Keratinocyte (primary cell): Measurements from ENCODE around the gene ATG9A. TPM values are rescaled to one million over a fixed set of nuclear protein-coding genes. Genes with fewer than 3 reads are reported as not detected.

Source experiments
- DNase-seq: peaks from one replicate; pipeline ENCODE4 v3.0.0-alpha.2; 2011; ENCODE audit warnings: low read depth, missing footprints, low spot score
- FAIRE-seq: peaks from 2 replicates; lab custom pipeline; 2011; peaks lifted over from hg19 to GRCh38; lab: Jason Lieb, UNC
- H2AFZ ChIP-seq: 2 replicates; pipeline ENCODE4 v1.6.0; 2012; ENCODE audit warnings: low read length, control low read depth, inconsistent platforms; ENCODE audit not compliant: control insufficient read depth
- H3K27ac ChIP-seq: 2 replicates; pipeline ENCODE4 v1.5.1; 2011; ENCODE audit warnings: low read length; ENCODE audit not compliant: control insufficient read depth, insufficient read depth
- H3K27me3 ChIP-seq: 3 replicates; pipeline ENCODE4 v1.6.0; 2011; ENCODE audit warnings: low read length; ENCODE audit not compliant: control insufficient read depth, insufficient read depth; ENCODE audit errors: extremely low read depth
- H3K36me3 ChIP-seq, 2 experiments: 2 replicates in 1 of 2; 3 replicates in 1 of 2; pipeline ENCODE4 v1.5.1; 2011; ENCODE audit warnings: low read length in 2 of 2, mild to moderate bottlenecking in 1 of 2; ENCODE audit not compliant: control insufficient read depth in 2 of 2, insufficient read depth in 2 of 2; ENCODE audit errors: extremely low read depth in 1 of 2
- H3K4me1 ChIP-seq: 3 replicates; pipeline ENCODE4 v1.5.1; 2011; ENCODE audit warnings: low read length; ENCODE audit not compliant: control insufficient read depth, insufficient read depth; ENCODE audit errors: extremely low read depth
- H3K4me2 ChIP-seq: 3 replicates; pipeline ENCODE4 v1.6.0; 2011; ENCODE audit warnings: low read depth, low read length; ENCODE audit not compliant: control insufficient read depth, insufficient read depth; ENCODE audit errors: extremely low read depth
- H3K4me3 ChIP-seq, 3 experiments: fragments of 200-600 bp in 1 of 3; sonication (generic) in 1 of 3; 2 replicates in 2 of 3; 3 replicates in 1 of 3; pipeline ENCODE4 v1.5.1; 2011 to 2016; ENCODE audit warnings: low read length in 3 of 3, mild to moderate bottlenecking in 3 of 3, control low read depth in 2 of 3, inconsistent platforms in 1 of 3, low read depth in 1 of 3, mixed read lengths in 1 of 3, mixed run types in 1 of 3, moderate library complexity in 1 of 3; ENCODE audit not compliant: control insufficient read depth in 2 of 3, insufficient read depth in 2 of 3; ENCODE audit errors: extremely low read depth in 1 of 3
- H3K79me2 ChIP-seq: 2 replicates; pipeline ENCODE4 v1.6.0; 2012; ENCODE audit warnings: low read length; ENCODE audit not compliant: control insufficient read depth, insufficient read depth
- H3K9ac ChIP-seq: 3 replicates; pipeline ENCODE4 v1.6.0; 2011; ENCODE audit warnings: low read length; ENCODE audit not compliant: control insufficient read depth, insufficient read depth; ENCODE audit errors: extremely low read depth
- H3K9me1 ChIP-seq: 3 replicates; pipeline ENCODE4 v1.6.0; 2011; ENCODE audit warnings: low read length; ENCODE audit not compliant: control insufficient read depth, insufficient read depth; ENCODE audit errors: extremely low read depth
- H3K9me3 ChIP-seq: 2 replicates; pipeline ENCODE4 v1.5.1; 2012; ENCODE audit warnings: low read depth, low read length; ENCODE audit not compliant: control insufficient read depth
- H4K20me1 ChIP-seq: 3 replicates; pipeline ENCODE4 v1.6.0; 2011; ENCODE audit warnings: low read length; ENCODE audit not compliant: control insufficient read depth, insufficient read depth; ENCODE audit errors: extremely low read depth
- CTCF ChIP-seq, 3 experiments: IDR thresholded peaks in 1 of 3; conservative IDR thresholded peaks in 1 of 3; optimal IDR thresholded peaks in 1 of 3; 2 replicates in 2 of 3; 3 replicates in 1 of 3; pipeline versions ENCODE3 to v1.5.1; 2011; ENCODE audit warnings: low read length in 3 of 3, mild to moderate bottlenecking in 3 of 3, moderate library complexity in 2 of 3, control low read depth in 1 of 3, inconsistent platforms in 1 of 3; ENCODE audit not compliant: insufficient read depth in 2 of 3; ENCODE audit errors: extremely low read depth in 1 of 3
- EZH2 ChIP-seq: IDR thresholded peaks from one replicate; pipeline ENCODE4 v1.6.1; 2012; ENCODE audit warnings: inconsistent platforms, mild to moderate bottlenecking, low read length, moderate library complexity
- dilution Hi-C: fragments of 300-500 bp; cut with MboI; formaldehyde crosslinking; loops from one replicate; pipeline ENCODE4 v1.7.0; 2020; ENCODE audit warnings: low sequenced_read_pairs; ENCODE audit not compliant: extremely low pct_ligation_motif_present
- polyA plus RNA-seq, 5 experiments: library from polyadenylated mRNA; depleted of rRNA in 3 of 5; stranded (reverse) in 3 of 5; stranded (forward) in 1 of 5; unstranded in 1 of 5; fragments of >200 nt; gene quantifications; 1 replicate in 1 of 5; 2 replicates in 3 of 5; 3 replicates in 1 of 5; pipeline versions ENCODE4 v1.2.1 to v1.2.3, GENCODE V29; 2011 to 2012; ENCODE audit warnings: missing spikeins in 2 of 5, low read depth in 1 of 5, low replicate concordance in 1 of 5

ATG9A gene
- polyA plus RNA-seq, 1 donor (not counting 4 experiments of a cell fraction or from before 2014, with no cell fraction given) = 58.8 TPM

GRCh38 chr2:219213486-219214071, 15.9 kb downstream of the ATG9A start:
- Histone ChIP-seq H3K27ac (no peak overlapping the region), H3K4me1 (peaks cover 13% of the 10 kb centered on the region), H3K9ac (no peak overlapping the region), H3K27me3 (no peaks in the 10 kb centered on the region), H4K20me1 (no peaks in the 10 kb centered on the region), H3K9me1 (no peaks in the 10 kb centered on the region), H3K4me2 (no peak overlapping the region), H3K36me3 (peaks cover 15 to 31% of the 10 kb centered on the region in 2 experiments), H2AFZ (no peak overlapping the region), H3K4me3 (no peak overlapping the region), H3K9me3 (no peaks in the 10 kb centered on the region), H3K79me2 (no peaks in the 10 kb centered on the region)
- no peak for DNase-seq
- TF ChIP-seq CTCF (optimal IDR thresholded peaks at IDR 0.05 in 1 of 3, IDR thresholded peaks at IDR 0.05 in 1 of 3, conservative IDR thresholded peaks at IDR 0.05 in 1 of 3; ENCODE audit: extremely low read depth in 1 of 3, insufficient read depth in 2 of 3, low read length in 3 of 3) = no peak
- TF ChIP-seq EZH2 = no peak
- FAIRE-seq = no peak
- dilution Hi-C loops = no loop called here

- no peak overlapping the region for H3K27ac ChIP-seq
- no peak overlapping the region for H3K9ac ChIP-seq
- H3K79me2 ChIP-seq = no peaks in the 10 kb centered on the region
- FAIRE-seq (no peak), DNase-seq (no peak)
- no peak for TF ChIP-seq CTCF (optimal IDR thresholded peaks at IDR 0.05 in 1 of 3, IDR thresholded peaks at IDR 0.05 in 1 of 3, conservative IDR thresholded peaks at IDR 0.05 in 1 of 3; ENCODE audit: extremely low read depth in 1 of 3, insufficient read depth in 2 of 3, low read length in 3 of 3)
- TF ChIP-seq EZH2 = no peak
- no peak overlapping the region for H3K4me2 ChIP-seq
- H3K9me1 ChIP-seq = no peaks in the 10 kb centered on the region
- no peak overlapping the region for H3K4me3 ChIP-seq
- no peaks in the 10 kb centered on the region for H4K20me1 ChIP-seq
- H2AFZ ChIP-seq = no peak overlapping the region
- H3K27me3 ChIP-seq = no peaks in the 10 kb centered on the region
- dilution Hi-C loops = no loop called here
- peaks cover 20 to 31% of the 10 kb centered on the region in 2 experiments for H3K36me3 ChIP-seq
- H3K9me3 ChIP-seq = no peaks in the 10 kb centered on the region
- peaks cover 11% of the 10 kb centered on the region for H3K4me1 ChIP-seq
These were observed 16.4 kb downstream of the ATG9A start for GRCh38 chr2:219213026-219213415.
